NCI-H446 treated with DMSO at 0.1 percent for 48 hours (cell line): ENCODE measurements around the gene PRKG1.

Experiments used
- DNase-seq: peaks from one replicate; lab custom pipeline; 2025; lab: John Stamatoyannopoulos, UW

PRKG1 gene

GRCh38 chr10:52314822-52315552 is 1240.7 kb downstream of the PRKG1 start:
- DNase-seq = no peak

- no peak for DNase-seq
Observed at GRCh38 chr10:52316001-52316400, 1241.7 kb downstream of the PRKG1 start.

DNA sequence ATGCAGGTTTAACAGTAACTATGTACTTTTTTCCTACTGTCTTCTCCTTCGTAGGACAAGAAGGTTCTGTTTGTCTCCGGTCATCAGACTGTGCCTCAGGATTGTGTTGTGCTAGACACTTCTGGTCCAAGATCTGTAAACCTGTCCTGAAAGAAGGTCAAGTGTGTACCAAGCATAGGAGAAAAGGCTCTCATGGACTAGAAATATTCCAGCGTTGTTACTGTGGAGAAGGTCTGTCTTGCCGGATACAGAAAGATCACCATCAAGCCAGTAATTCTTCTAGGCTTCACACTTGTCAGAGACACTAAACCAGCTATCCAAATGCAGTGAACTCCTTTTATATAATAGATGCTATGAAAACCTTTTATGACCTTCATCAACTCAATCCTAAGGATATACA is 1242.2 kb downstream of the PRKG1 start:
- no peak for DNase-seq

DNA sequence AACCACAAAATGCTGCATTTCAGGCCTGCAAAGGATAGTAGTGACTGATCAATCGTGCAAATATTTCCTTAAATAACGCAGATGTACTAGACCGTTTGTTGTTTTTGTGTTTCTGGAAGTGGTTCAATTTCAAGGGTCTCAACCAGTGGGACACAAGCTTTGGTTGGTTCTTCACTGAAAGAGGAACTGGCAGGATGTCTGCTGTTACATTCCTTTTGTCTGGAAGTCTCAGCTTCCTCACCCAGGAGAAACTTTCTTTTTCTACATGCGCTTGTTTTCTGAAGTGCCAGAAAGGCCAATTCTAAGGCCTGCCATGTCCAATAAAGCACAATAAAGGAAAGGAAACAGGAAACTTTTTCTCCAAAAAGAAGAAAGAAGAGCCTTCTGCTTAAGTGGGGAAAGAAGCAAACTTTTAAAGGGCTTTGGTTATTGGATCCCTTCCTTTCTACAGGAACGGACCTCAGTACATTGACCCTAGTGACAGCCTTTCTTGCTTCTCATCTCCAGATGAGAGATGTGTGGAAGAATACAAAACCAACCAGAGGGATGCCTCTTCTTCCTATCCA is 1243.9 kb downstream of the PRKG1 start:
- no peak for DNase-seq

DNA sequence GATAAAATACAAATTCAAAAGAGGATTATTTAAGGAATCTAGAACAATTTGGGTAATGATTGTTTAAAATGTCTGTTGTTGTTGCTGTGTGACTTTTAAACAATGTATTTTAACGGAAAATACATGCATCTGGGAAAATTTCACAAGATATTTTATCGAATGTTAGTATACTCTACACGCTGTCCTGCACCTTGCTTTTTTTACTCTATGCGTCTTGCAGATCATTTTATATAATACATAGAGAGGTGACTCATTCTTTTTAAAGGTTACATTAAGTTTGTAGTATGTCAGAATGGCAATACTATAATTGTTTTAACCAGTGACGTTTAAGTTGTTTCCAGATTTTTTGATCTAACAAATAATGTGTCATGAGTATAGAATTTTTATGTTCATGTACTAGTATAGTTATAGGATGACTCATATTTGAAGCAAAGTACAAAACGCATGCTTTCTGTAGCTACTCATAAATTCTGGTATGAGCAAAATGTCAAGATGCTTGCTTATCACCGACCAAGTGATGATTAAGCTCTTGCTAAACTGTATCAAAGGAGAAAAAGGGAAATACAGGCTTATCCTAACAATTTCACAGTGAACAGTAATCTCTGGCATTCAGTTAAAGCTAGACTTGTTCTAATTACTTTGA is 1244.7 kb downstream of the PRKG1 start:
- DNase-seq = no peak

DNA sequence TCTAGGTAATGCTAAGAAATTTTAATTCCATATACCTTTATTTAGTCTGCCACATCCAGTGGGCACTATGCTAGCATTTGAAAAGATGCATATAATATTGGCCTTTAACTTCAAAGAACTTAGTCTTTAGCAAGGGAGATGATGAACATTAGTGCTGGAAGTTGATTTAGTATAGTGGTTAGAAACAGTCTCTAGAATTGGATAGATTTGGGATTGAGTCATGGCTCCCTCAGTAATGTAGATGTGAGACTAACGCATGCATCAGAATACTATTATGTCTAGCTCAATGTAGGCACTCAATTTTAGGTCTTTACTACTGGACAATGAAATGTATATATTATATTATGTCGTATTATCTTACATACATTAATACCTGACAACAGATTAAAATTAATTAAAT is 1245.6 kb downstream of the PRKG1 start:
- DNase-seq = no peak

DNA sequence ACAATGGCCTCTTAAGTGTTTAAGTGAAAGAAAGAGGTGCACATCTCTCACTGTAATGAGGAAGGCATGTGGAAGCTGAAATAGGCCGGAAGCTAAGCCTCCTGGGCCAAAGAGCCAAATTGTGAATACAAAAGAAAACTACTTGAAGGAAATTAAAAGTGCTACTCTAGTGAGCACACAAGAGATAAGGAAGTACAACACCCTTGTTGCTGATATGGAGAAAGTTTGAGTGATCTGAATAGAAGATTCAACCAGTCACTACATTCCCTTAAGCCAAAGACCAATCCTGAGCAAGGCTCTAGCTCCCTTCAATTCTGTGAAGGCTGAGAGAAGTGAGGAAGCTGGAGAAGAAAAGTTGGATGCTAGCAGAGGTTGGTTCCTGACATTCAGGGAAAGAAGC is 1248.0 kb downstream of the PRKG1 start:
- DNase-seq = no peak

GRCh38 chr10:52322936-52323335 is 1248.6 kb downstream of the PRKG1 start:
- DNase-seq = no peak

DNA sequence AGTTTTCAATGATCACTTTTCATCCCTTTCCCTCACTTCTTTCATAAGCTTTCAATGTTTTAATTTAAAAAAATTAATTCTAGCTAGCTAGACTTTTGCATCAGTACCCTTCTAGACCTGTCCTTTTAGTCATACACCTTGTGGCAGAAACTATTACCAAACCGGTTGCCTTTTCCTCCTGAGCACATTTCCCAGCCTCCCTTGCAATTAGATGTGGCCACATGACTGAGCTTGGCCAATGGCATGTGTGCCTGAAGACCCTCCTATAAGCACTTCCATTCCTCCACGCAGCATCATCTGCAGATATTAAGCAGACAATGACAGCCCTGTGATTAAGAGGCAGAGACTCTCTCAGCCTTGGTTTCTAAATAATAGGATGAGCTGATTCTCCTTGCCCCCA is 1252.1 kb downstream of the PRKG1 start:
- no peak for DNase-seq

GRCh38 chr10:52331638-52332364 is 1257.5 kb downstream of the PRKG1 start:
- DNase-seq = no peak

- DNase-seq = no peak
Observed at GRCh38 chr10:52332815-52333214, 1258.5 kb downstream of the PRKG1 start.

GRCh38 chr10:52334595-52334994 is 1260.3 kb downstream of the PRKG1 start:
- DNase-seq = no peak

GRCh38 chr10:52335665-52336064 is 1261.4 kb downstream of the PRKG1 start:
- DNase-seq = no peak

DNA sequence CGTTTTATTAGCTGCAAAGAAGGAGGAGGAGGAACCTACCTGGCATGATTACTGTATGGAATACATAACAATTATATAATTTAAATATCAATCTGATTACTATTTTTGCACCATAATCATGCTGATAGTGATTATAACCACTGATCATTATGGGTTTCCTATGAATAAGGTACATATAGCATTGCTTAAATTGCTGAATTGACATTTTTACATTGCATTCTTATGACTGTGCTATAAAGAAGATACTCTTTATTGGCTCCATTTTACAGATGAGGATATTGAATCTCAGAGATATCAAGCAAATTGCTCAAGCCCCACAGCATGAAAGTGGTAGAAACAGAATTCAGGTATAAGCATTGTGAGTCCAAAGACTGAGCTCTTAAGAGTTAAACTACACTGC is 1262.9 kb downstream of the PRKG1 start:
- DNase-seq = no peak

GRCh38 chr10:52343439-52343838 is 1269.2 kb downstream of the PRKG1 start:
- DNase-seq = no peak

DNA sequence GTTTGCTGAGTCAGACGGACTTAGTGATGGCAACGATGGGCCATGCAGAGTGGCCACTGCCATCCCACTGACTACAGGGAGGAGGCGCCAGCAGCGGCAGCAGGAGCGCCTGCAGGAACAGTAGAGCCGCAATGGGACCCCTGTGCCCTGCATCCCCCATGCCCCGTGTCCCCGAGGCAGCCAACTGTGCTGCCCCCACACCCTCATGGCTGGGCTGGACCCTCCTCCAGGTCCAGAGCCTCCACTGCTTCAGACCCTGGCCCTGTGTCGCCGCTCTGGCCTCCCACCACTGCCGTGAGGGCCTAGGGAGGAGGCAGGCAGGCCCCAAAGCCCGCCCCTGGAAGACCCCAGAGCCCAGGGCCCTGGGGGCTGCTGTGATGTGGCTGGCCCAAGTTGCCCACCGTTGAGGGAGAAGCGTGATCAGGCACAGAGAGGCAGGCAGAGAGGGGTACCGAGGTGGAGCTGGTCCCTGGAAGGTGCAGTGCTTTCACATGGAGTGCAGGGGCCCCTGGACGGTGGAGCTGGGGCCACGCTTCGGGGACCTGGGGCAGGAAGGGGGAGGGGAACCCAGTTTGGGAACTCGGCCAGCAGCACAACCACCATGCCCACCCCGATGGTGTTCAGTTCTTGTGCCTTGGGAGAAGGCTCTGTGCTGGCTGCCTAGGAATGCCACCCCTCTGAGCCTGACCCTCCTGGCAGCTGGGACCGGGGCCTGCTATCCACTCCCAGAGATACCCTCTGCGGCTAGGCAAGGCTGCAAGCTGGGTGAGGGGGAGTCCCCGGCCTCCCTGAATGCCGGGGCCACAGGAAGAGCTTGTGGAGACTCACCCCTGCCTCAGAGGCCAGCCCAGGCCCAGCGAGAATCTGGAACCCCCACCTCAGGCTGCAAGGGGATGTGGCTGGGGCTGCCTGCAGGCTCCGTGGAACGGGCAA is 1272.4 kb downstream of the PRKG1 start:
- DNase-seq = no peak

- no peak for DNase-seq
Observed at GRCh38 chr10:52347327-52347667, 1273.0 kb downstream of the PRKG1 start.
